Caki2 (cell line): ENCODE data around the gene NUS1. TPM values are rescaled to one million over a fixed set of nuclear protein-coding genes. Genes with fewer than 3 reads are reported as not detected.
"Not testable (repeated sequence)": the region's sequence is repeated elsewhere in the genome, so short reads cannot be mapped to it uniquely, and the experiment has no call there.

Source experiments
- DNase-seq: peaks from one replicate; pipeline ENCODE4 v3.0.0-alpha.2; 2015; ENCODE audit warnings: low read depth
- in situ Hi-C: cut with HindIII; loops from 2 replicates; pipeline ENCODE4 v1.10.0; 2016; ENCODE audit warnings: low sequenced_read_pairs, low pct_unique_long_range_greater_than_20kb, mixed read lengths
- total RNA-seq: library from RNA; depleted of rRNA; stranded (reverse); fragments of >200 nt; shearing (Covaris generic); gene quantifications from 2 replicates; pipeline ENCODE4 v1.2.3, GENCODE V29; 2014; ENCODE audit warnings: low replicate concordance; rRNA removed

Gene NUS1
- total RNA-seq, 1 experiment from 2014 or later = 21.0 TPM

DNA sequence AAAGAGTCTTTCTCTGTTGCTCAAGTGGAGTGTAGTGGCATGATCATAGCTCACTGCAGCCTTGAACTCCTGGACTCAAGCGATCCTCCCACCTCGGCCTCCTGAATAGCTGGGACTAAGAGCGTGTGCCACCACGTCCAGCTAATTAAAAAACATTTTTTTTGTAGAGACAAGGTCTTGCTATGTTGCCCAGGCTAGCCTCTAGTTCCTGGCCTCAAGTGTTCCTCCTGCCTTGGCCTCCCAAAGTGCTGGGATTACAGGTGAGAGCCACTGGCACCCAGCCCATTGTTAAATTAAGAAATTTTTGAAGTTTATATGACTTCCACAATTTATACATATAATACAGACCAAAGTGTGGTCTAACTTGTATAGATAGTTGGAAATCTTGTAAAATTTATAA, 14.3 kb downstream of the NUS1 start:
- in situ Hi-C loops, DNase-seq: not testable (repeated sequence)

DNA sequence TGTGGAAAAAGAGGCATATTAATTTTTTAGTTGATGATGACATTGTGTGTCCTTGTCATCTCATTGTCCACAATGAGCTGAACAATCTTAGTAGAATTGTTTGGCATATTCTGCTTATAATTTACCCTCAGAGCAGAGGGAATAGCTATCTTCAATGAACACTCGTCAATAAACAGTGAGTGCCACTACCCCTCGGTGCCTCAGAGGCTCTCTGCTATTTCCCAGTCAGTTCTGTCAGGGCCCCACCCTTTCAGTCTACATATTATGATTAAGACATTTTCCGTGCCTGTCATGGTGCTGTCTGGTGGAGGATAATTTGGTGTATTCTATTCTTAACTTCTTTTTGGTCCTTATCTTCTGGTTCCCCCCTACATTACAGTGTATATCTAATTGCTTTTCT, 31.2 kb downstream of the NUS1 start:
- in situ Hi-C loops = no loop called here
- no peak for DNase-seq

DNA sequence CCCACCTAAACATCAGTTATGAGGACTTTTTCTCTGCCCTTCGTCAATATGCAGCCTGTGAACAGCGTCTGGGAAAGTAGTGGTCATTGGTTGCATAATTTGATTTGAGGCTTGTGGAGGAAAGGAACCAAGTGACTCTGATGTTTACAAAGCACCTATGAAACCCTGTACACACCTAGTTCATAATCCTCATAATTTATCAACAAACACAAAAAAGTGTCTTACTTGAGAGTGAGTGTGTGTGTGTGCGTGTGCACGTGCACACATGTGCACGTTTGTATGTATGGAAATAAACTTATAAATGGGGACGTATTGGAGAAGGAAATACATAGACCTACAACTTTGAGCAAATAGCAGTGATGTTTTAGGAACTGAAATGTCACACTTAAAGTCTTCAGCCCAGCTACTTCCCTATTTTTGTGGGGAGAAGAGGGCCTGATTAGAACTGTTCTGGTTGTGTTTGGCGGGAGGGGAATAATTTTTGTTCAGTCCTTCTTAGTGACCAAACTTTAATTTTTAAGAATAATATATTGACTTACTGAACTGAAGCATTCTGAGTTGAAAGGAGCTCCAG, 31.8 kb downstream of the NUS1 start:
- in situ Hi-C loops, DNase-seq: not testable (repeated sequence)

DNA sequence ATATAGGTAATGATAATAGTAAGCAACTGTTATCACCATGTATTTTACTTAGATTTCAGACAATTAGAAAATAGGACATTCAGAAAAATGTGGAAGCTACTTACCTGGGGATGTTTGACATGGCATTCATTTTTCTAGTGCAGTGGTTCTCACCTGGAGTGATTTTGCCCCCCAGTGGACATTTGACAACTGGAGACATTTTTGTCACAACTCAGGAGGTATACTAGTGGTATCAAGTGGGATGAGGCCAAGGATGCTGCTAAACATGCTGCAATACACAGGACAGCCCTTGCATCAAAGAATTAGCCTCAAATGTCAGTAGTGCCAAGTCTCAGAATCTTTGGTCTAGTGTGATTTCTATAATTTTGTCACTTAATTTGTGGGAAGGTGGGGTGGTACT, 36.1 kb downstream of the NUS1 start:
- no peak for DNase-seq
- in situ Hi-C loops = no loop called here

DNA sequence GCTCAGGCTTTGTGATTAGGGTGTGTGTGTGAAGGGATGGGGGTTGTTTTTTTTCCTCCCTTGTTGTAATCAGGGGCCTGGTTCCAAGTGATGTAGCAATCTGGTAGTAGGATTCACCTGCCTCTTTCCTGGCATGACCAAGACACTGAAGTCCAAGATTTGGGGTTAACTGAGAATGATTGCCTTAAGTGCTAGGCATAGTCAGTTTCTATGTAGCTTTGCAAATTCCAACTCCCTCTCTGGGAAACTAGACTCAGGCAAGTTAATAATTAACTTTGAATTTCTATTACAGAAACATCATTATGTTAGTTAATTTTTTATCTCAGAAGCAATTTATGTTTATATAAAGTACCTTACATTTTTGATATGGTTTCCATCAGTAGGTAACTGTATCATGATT, 43.6 kb downstream of the NUS1 start:
- no peak for DNase-seq
- in situ Hi-C loops = no loop called here

DNA sequence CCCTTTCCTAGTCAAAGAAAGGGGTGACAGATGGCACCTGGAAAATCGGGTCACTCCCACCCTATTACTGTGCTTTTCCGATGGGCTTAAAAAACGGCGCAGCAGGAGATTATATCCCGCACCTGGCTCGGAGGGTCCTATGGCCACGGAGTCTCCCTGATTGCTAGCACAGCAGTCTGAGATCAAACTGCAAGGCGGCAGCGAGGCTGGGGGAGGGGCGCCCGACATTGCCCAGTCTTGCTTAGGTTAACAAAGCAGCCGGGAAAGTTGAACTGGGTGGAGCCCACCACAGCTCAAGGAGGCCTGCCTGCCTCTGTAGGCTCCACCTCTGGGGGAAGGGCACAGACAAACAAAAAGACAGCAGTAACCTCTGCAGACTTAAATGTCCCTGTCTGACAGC, 46.3 kb downstream of the NUS1 start:
- DNase-seq, in situ Hi-C loops: not testable (repeated sequence)

DNA sequence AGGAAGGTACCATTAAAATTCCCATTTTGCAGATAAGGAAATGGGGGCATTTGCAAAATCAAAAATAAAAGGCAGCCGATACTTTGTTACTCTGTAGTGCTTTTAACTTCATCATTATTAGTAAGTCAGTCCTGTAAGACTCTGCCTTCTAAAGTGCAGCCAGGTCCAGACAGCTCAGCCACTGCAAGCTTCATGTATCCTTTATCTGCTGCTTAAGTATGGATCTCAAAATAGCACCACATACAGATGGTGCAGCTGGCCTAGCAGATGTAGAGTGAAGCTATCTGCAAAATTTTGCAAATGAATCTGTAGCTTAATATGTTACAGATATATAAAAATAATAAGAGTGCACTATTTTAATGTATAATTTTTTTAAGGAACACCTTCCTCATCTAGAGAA, 53.4 kb downstream of the NUS1 start:
- in situ Hi-C loops = no loop called here
- no peak for DNase-seq

DNA sequence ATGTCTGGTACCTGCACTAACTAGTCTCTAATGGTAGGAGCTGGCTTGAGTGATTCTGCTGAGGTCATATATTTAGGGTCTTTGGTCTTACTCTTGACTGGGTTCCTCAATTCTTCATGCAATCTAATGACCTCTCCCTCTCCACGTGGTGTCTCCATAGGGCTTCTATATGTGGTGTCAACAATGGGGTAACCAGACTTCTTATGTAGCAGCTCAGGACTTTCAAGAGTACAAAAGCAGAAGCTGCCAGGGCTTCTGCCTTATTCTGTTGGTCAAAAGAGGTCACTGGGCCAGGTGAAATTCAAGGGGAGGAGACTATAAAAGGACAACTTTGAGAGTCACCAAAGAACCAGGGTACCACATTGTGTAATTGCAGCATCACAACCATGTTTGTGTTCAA, 54.3 kb downstream of the NUS1 start:
- no peak for DNase-seq
- in situ Hi-C loops = no loop called here

DNA sequence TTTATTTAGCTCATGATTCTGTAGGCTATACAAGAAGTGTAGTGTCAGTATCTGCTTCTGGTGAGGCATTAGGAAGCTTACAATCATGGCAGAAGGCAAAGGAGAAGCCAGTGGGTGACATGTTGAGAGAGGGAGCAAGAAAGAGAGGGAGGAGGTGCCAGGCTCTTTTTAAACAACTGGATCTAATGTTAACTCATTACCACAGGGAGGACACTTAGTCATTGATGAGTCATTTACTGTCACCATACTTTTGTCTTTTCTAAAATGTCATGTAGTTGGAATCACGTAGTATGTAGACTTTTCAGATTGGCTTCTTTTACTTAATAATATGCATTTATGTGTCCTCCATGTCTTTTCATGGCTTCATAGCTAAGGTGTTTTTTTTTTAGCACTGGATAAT, 58.1 kb downstream of the NUS1 start:
- no peak for DNase-seq
- in situ Hi-C loops = no loop called here

DNA sequence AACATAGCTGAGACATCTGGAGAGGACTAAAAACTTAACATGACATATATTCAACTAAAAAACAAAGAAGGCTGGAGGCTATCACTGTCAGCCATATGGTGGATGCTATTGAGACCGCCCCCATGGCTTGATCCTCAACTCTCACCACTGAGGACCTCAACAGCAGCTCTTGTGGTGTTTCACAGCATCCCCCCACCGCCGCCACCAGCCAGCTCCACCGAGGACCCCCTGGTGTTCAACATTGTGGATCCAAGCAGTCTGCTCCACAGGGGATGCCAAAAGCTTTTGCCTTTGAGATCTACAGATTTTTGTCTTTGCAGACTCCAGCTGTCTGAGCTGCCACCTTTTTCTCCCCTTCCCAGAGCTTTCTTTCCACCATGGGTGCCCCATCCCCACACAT, 64.6 kb downstream of the NUS1 start:
- in situ Hi-C loops = no loop called here

DNA sequence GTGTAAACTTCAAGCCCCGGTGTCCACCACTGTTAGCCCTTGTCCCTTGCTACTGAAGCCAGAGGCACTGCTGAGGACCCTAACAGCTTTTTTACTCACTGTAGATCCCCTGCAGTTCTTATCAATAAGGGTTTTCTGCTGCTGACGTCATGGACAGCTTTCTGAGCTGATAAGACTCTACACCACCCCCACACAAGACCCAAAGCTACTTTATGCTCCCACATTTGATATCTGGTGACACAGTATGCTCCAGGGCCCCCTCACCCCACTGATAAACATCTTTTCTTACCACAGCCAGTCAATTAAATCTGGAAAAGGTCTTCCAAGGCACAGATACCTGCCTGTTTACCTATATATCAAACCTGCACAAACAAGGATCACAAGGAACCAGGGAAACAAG, 65.3 kb downstream of the NUS1 start:
- DNase-seq = no peak
- in situ Hi-C loops = no loop called here

More for the DNA sequence above, 64.6 kb downstream of the NUS1 start:
- no peak for DNase-seq

DNA sequence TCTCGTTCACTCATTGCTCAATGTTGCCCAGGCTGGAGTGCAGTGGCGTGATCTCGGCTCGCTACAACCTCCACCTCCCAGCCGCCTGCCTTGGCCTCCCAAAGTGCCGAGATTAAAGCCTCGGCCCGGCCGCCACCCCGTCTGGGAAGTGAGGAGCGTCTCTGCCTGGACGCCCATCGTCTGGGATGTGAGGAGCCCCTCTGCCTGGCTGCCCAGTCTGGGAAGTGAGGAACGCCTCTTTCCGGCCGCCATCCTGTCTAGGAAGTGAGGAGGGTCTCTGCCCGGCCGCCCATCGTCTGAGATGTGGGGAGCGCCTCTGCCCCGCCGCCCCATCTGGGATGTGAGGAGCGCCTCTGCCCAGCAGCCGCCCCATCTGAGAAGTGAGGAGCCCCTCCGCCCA, 75.4 kb downstream of the NUS1 start:
- in situ Hi-C loops = not testable (repeated sequence)

More for the DNA sequence above, 75.4 kb downstream of the NUS1 start:
- not testable (repeated sequence) for DNase-seq

Other genes starting within 250 kb of the NUS1 start
- not detected in 2 replicates for gene ROS1, start 249.5 kb upstream of the NUS1 start, total RNA-seq
- 10.4 and 19.9 TPM in 2 replicates for gene DCBLD1, start 192.8 kb upstream of the NUS1 start, total RNA-seq
- 8.0 and 8.2 TPM in 2 replicates for gene GOPC, start 73.0 kb upstream of the NUS1 start, total RNA-seq
- not detected in 2 replicates for gene SLC35F1, start 231.8 kb downstream of the NUS1 start, total RNA-seq